Stimulated activated CD8-positive, alpha-beta memory T cell treated with anti-CD3 and anti-CD28 coated beads, Interleukin-7, amount 100 ng/mL, for 1 hour (primary cell): ENCODE results near the gene NT5DC3.
"Not testable (repeated sequence)": the region's sequence is repeated elsewhere in the genome, so short reads cannot be mapped to it uniquely, and the experiment has no call there.

Experiments
- DNase-seq, 2 donors: peaks; one replicate each; pipeline ENCODE4 v3.0.0-alpha.2; 2020; ENCODE audit warnings: low read depth in 2 of 2

Gene NT5DC3

GRCh38 chr12:103809639-103810038 is 31.4 kb downstream of the NT5DC3 start:
- DNase-seq, result not testable (repeated sequence)

GRCh38 chr12:103809154-103809553 is 31.9 kb downstream of the NT5DC3 start:
- DNase-seq, result no peak

- no peak for DNase-seq
These were observed 32.7 kb downstream of the NT5DC3 start for GRCh38 chr12:103808239-103808880.

GRCh38 chr12:103807561-103808238 is 33.3 kb downstream of the NT5DC3 start:
- no peak for DNase-seq

GRCh38 chr12:103806803-103807202 is 34.2 kb downstream of the NT5DC3 start:
- no peak for DNase-seq

GRCh38 chr12:103805655-103806360 is 35.2 kb downstream of the NT5DC3 start:
- no peak for DNase-seq

- DNase-seq, result no peak
These were observed 37.2 kb downstream of the NT5DC3 start for GRCh38 chr12:103803847-103804246.

- DNase-seq, result no peak
These were observed 38.5 kb downstream of the NT5DC3 start for GRCh38 chr12:103802586-103802886.

- no peak for DNase-seq
These were observed 39.1 kb downstream of the NT5DC3 start for GRCh38 chr12:103801709-103802585.

- no peak for DNase-seq
These were observed 40.9 kb downstream of the NT5DC3 start for GRCh38 chr12:103799857-103800771.

- DNase-seq, result no peak
These were observed 41.6 kb downstream of the NT5DC3 start for GRCh38 chr12:103799504-103799856.

- DNase-seq, result no peak
These were observed 42.4 kb downstream of the NT5DC3 start for GRCh38 chr12:103798586-103798985.

- no peak for DNase-seq
These were observed 46.5 kb downstream of the NT5DC3 start for GRCh38 chr12:103794309-103795213.

- DNase-seq, result no peak
These were observed 47.5 kb downstream of the NT5DC3 start for GRCh38 chr12:103793512-103794045.

- no peak for DNase-seq
These were observed 48.0 kb downstream of the NT5DC3 start for GRCh38 chr12:103793046-103793445.

GRCh38 chr12:103791350-103791920 is 49.6 kb downstream of the NT5DC3 start:
- no peak for DNase-seq

GRCh38 chr12:103786201-103786600 is 54.8 kb downstream of the NT5DC3 start:
- DNase-seq, result no peak

- DNase-seq, result no peak
These were observed 55.6 kb downstream of the NT5DC3 start for GRCh38 chr12:103785243-103786031.
